H9 (cell line): ENCODE measurements around the gene ELF2. TPM values are rescaled to one million over a fixed set of nuclear protein-coding genes. Genes with fewer than 3 reads are reported as not detected.

Source experiments
- DNase-seq: peaks from one replicate; pipeline ENCODE4 v3.0.0-alpha.2; 2017
- H2AFZ ChIP-seq: one replicate; pipeline ENCODE4 v1.6.1; 2013; ENCODE audit warnings: mild to moderate bottlenecking, low read length, control low read depth, moderate library complexity
- H2AK5ac ChIP-seq: 2 replicates; pipeline ENCODE4 v1.6.1; 2013; ENCODE audit warnings: low read length, control low read depth, mixed read lengths; ENCODE audit not compliant: insufficient read length
- H2BK120ac ChIP-seq: one replicate; pipeline ENCODE4 v1.6.1; 2013; ENCODE audit warnings: low read depth, mild to moderate bottlenecking, low read length, control low read depth, inconsistent platforms; ENCODE audit not compliant: poor library complexity, severe bottlenecking
- H2BK12ac ChIP-seq: 2 replicates; pipeline ENCODE4 v1.6.1; 2013; ENCODE audit warnings: low read length, control low read depth, mixed read lengths, low read depth; ENCODE audit not compliant: insufficient read length
- H2BK15ac ChIP-seq: 2 replicates; pipeline ENCODE4 v1.6.1; 2013; ENCODE audit warnings: low read depth, low read length, control low read depth
- H2BK20ac ChIP-seq: one replicate; pipeline ENCODE4 v1.6.1; 2013; ENCODE audit warnings: low read depth, mild to moderate bottlenecking, low read length, control low read depth, inconsistent platforms; ENCODE audit not compliant: poor library complexity, severe bottlenecking
- H2BK5ac ChIP-seq: 2 replicates; pipeline ENCODE4 v1.6.1; 2013; ENCODE audit warnings: low read length, control low read depth, mixed read lengths; ENCODE audit not compliant: insufficient read length
- H3K14ac ChIP-seq: 2 replicates; pipeline ENCODE4 v1.6.1; 2013; ENCODE audit warnings: low read length, control low read depth; ENCODE audit not compliant: insufficient read depth
- H3K18ac ChIP-seq: 2 replicates; pipeline ENCODE4 v1.6.1; 2013; ENCODE audit warnings: low read depth, mild to moderate bottlenecking, mixed read lengths, low read length, control low read depth; ENCODE audit not compliant: insufficient read length
- H3K23ac ChIP-seq: 2 replicates; pipeline ENCODE4 v1.6.1; 2013; ENCODE audit warnings: low read length, control low read depth, mixed read lengths, low read depth; ENCODE audit not compliant: insufficient read length
- H3K23me2 ChIP-seq: 2 replicates; pipeline ENCODE4 v1.6.1; 2013; ENCODE audit warnings: low read depth, mild to moderate bottlenecking, mixed read lengths, low read length, control low read depth; ENCODE audit not compliant: insufficient read length, poor library complexity, severe bottlenecking
- H3K27ac ChIP-seq: 2 replicates; pipeline ENCODE4 v1.5.1; 2013; ENCODE audit warnings: low read length, control low read depth, mixed read lengths, low read depth; ENCODE audit not compliant: insufficient read length
- H3K27me3 ChIP-seq: 2 replicates; pipeline ENCODE4 v1.6.1; 2013; ENCODE audit warnings: low read length, control low read depth, inconsistent platforms; ENCODE audit not compliant: insufficient read depth
- H3K4ac ChIP-seq: 2 replicates; pipeline ENCODE4 v1.6.1; 2013; ENCODE audit warnings: low read depth, mild to moderate bottlenecking, control low read depth, inconsistent platforms, low read length, moderate library complexity
- H3K4me1 ChIP-seq: 2 replicates; pipeline ENCODE4 v1.6.1; 2013; ENCODE audit warnings: low read length, control low read depth, inconsistent platforms; ENCODE audit not compliant: insufficient read depth
- H3K4me2 ChIP-seq: 2 replicates; pipeline ENCODE4 v1.6.1; 2013; ENCODE audit warnings: low read length, control low read depth, mixed read lengths; ENCODE audit not compliant: insufficient read length, insufficient read depth
- H3K56ac ChIP-seq: 2 replicates; pipeline ENCODE4 v1.6.1; 2013; ENCODE audit warnings: low read depth, mild to moderate bottlenecking, mixed read lengths, low read length, control low read depth; ENCODE audit not compliant: insufficient read length
- H3K79me1 ChIP-seq: 2 replicates; pipeline ENCODE4 v1.6.1; 2013; ENCODE audit warnings: low read depth, mild to moderate bottlenecking, moderate library complexity, low read length, control low read depth, inconsistent platforms; ENCODE audit not compliant: insufficient read depth, poor library complexity, severe bottlenecking
- H3K79me2 ChIP-seq: 2 replicates; pipeline ENCODE4 v1.6.1; 2013; ENCODE audit warnings: low read length, control low read depth, inconsistent platforms; ENCODE audit not compliant: insufficient read depth
- H3K9ac ChIP-seq: 2 replicates; pipeline ENCODE4 v1.6.1; 2013; ENCODE audit warnings: low read length, control low read depth, mixed read lengths; ENCODE audit not compliant: insufficient read length; ENCODE audit errors: extremely low read depth
- H3K9me3 ChIP-seq: one replicate; pipeline ENCODE4 v1.6.1; 2013; ENCODE audit warnings: low read depth, low read length, inconsistent platforms; ENCODE audit not compliant: control insufficient read depth
- H3T11ph ChIP-seq: one replicate; pipeline ENCODE4 v1.6.1; 2013; ENCODE audit warnings: mild to moderate bottlenecking, low read length, control low read depth, inconsistent platforms
- H4K20me1 ChIP-seq: one replicate; pipeline ENCODE4 v1.6.1; 2013; ENCODE audit not compliant: control insufficient read depth, insufficient read length, insufficient read depth
- H4K5ac ChIP-seq: 2 replicates; pipeline ENCODE4 v1.6.1; 2013; ENCODE audit warnings: low read depth, mild to moderate bottlenecking, mixed read lengths, low read length, control low read depth; ENCODE audit not compliant: insufficient read length
- H4K8ac ChIP-seq: replicated peaks from 2 replicates; pipeline ENCODE4 v1.6.1; 2013; ENCODE audit warnings: low read length, control low read depth, mixed read lengths, low read depth; ENCODE audit not compliant: insufficient read length
- H4K91ac ChIP-seq: 2 replicates; pipeline ENCODE4 v1.6.1; 2013; ENCODE audit warnings: low read depth, mild to moderate bottlenecking, moderate library complexity, mixed read lengths, low read length, control low read depth; ENCODE audit not compliant: insufficient read length
- H3K27ac Mint-ChIP-seq, 3 experiments: 2 replicates in 2 of 3; 3 replicates in 1 of 3; pipeline ENCODE4 v1.8.0; 2020 to 2021; ENCODE audit warnings: mixed read lengths in 3 of 3, mild to moderate bottlenecking in 1 of 3, moderate library complexity in 1 of 3
- H3K27me3 Mint-ChIP-seq: 2 replicates; pipeline ENCODE4 v1.8.0; 2021; ENCODE audit warnings: low read depth, mild to moderate bottlenecking, moderate library complexity, mixed read lengths
- H3K36me3 Mint-ChIP-seq, 3 experiments: 2 replicates in 2 of 3; 3 replicates in 1 of 3; pipeline ENCODE4 v1.8.0; 2020 to 2021; ENCODE audit warnings: low read depth in 3 of 3, mixed read lengths in 3 of 3; ENCODE audit not compliant: insufficient read depth in 1 of 3
- H3K4me1 Mint-ChIP-seq, 2 experiments: 2 replicates each; pipeline ENCODE4 v1.8.0; 2020; ENCODE audit warnings: mixed read lengths in 2 of 2
- H3K4me3 Mint-ChIP-seq, 2 experiments: 2 replicates in 1 of 2; 3 replicates in 1 of 2; pipeline ENCODE4 v1.8.0; 2020 to 2021; ENCODE audit warnings: mild to moderate bottlenecking in 2 of 2, mixed read lengths in 2 of 2, moderate library complexity in 1 of 2
- H3K9me3 Mint-ChIP-seq, 2 experiments: 2 replicates in 1 of 2; 3 replicates in 1 of 2; pipeline ENCODE4 v1.8.0; 2020; ENCODE audit warnings: mild to moderate bottlenecking in 2 of 2, mixed read lengths in 2 of 2, moderate library complexity in 1 of 2
- CTCF ChIP-seq: fragments of 200-600 bp; sonication (generic); conservative IDR thresholded peaks from 3 replicates; pipeline ENCODE4 v1.8.0; 2021; ENCODE audit warnings: antibody characterized with exemption, mild to moderate bottlenecking
- WGBS: extraction: QIAGEN DNeasy Blood & Tissue Kit; methylation state at CpG from one replicate; pipeline ENCODE4 v1.1.7; 2013; ENCODE audit warnings: missing lambda C conversion rate, low lambda C conversion rate, mixed read lengths; ENCODE audit not compliant: insufficient read length; ENCODE audit errors: extremely low coverage; 5-methylcytosine and 5-hydroxymethylcytosine counted together
- total RNA-seq: library from RNA; stranded (reverse); gene quantifications from 2 replicates; pipeline ENCODE4 v1.2.1, GENCODE V29; 2021

Gene ELF2
- total RNA-seq, 1 experiment from 2014 or later: 49.6 TPM

DNA sequence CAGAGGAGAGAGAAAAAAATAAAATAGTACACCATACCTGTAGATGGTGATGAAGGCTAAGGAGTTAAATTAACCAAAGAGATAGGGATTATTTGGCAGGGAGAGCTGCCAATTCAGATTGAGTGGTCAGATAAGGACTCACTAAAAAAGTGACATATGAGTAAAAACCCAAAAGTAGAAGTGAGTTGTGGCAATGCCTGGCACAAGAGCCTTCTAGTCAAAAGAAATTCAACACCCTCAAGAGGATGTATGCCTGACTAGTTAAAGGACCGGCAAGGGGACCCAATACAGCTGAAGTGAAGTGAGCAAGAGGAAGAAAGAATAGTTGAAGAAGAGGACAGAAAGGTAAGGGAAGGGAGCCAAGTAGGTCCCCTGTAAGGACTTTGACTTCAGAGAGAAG, 34.9 kb downstream of the ELF2 start:
- peaks cover 56 to 65% of the 10 kb centered on the region in 2 experiments for H3K4me1 Mint-ChIP-seq
- H2BK120ac ChIP-seq: no peak overlapping the region
- no peak overlapping the region for H4K5ac ChIP-seq
- no peak overlapping the region for H3K56ac ChIP-seq
- H3K4me2 ChIP-seq: no peak overlapping the region
- H2AFZ ChIP-seq: no peak overlapping the region
- H3K23ac ChIP-seq: no peak overlapping the region
- peaks cover 6 to 12% of the 10 kb centered on the region in 2 experiments; a peak in 4 of 5 replicates for H3K9me3 Mint-ChIP-seq
- DNase-seq: no peak
- no peaks in the 10 kb centered on the region for H3K23me2 ChIP-seq
- no peak overlapping the region for H3K4ac ChIP-seq
- no peak overlapping the region for H2BK20ac ChIP-seq
- H3K36me3 Mint-ChIP-seq: peaks cover 13 to 34% (median 22%) of the 10 kb centered on the region in 3 experiments
- no peak overlapping the region for H3K4me3 Mint-ChIP-seq
- H3K9ac ChIP-seq: no peak overlapping the region
- no peak overlapping the region for H3K27ac ChIP-seq
- no peak overlapping the region for H2BK15ac ChIP-seq
- no peak overlapping the region for H4K8ac ChIP-seq
- peaks cover 21% of the 10 kb centered on the region for H3K4me1 ChIP-seq
- no peak overlapping the region for H2AK5ac ChIP-seq
- H3K79me1 ChIP-seq: peaks cover 9% of the 10 kb centered on the region
- no peaks in the 10 kb centered on the region for H3K27me3 Mint-ChIP-seq
- no peaks in the 10 kb centered on the region for H3K9me3 ChIP-seq
- peak overlapping the region; percentile 2 to 20 (median 11); a peak in 3 of 7 replicates for H3K27ac Mint-ChIP-seq
- H4K91ac ChIP-seq: no peak overlapping the region
- H3K27me3 ChIP-seq: no peaks in the 10 kb centered on the region
- no peak overlapping the region for H2BK12ac ChIP-seq
- H3T11ph ChIP-seq: no peak overlapping the region
- no CpG with 5 or more reads among the region's 1 CpG for WGBS
- H4K20me1 ChIP-seq: no peaks in the 10 kb centered on the region
- H3K79me2 ChIP-seq: peaks cover 35% of the 10 kb centered on the region; the same call in 1 of the 2 replicates
- no peak overlapping the region for H3K14ac ChIP-seq
- no peak for TF ChIP-seq CTCF
- H2BK5ac ChIP-seq: no peak overlapping the region
- H3K18ac ChIP-seq: no peak overlapping the region
